HEK293 (cell line): ENCODE data around the gene SAT1.

ENCODE experiments used
- ZNF175 ChIP-seq: fragments of 450-650 bp; formaldehyde crosslinking; IDR thresholded peaks from 2 replicates; pipeline ENCODE4 v1.5.1; 2016; ENCODE audit warnings: missing biosample characterization, missing genetic modification characterization
- ZNF48 ChIP-seq: fragments of 450-650 bp; formaldehyde crosslinking; IDR thresholded peaks from 2 replicates; pipeline ENCODE4 v1.5.1; 2016; ENCODE audit warnings: missing biosample characterization, missing genetic modification characterization
- ZNF555 ChIP-seq: fragments of 450-650 bp; formaldehyde crosslinking; conservative IDR thresholded peaks from 2 replicates; pipeline ENCODE4 v1.5.1; 2017; ENCODE audit warnings: missing biosample characterization, mild to moderate bottlenecking, missing genetic modification characterization, inconsistent platforms
- TF ChIP-seq, protein P1 (sequence below): fragments of 450-650 bp; formaldehyde crosslinking; IDR thresholded peaks from 2 replicates; pipeline ENCODE4 v1.5.1; 2016; ENCODE audit warnings: missing biosample characterization, missing genetic modification characterization
- TF ChIP-seq, protein P2 (sequence below): fragments of 450-650 bp; formaldehyde crosslinking; IDR thresholded peaks from 2 replicates; pipeline ENCODE4 v1.5.1; 2016; ENCODE audit warnings: missing biosample characterization, missing genetic modification characterization

DNA sequence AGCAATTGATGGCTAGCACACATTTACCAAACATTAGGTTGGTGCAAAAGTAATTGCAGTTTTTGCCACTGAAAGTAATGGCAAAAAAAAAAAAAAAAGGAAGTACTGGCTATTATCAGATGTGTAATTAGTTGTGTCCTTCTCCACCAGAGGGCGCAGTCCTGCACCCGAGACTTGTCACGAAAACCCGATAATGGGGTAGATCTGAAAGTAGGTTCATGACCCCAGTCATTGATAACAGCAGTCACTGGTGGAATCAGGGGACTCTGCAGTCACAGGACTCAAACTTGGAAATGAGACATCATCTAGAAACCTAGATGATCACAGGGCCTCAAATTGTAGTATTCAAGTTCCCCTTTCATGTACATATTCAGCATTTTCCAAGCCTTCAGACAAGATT is 26.8 kb upstream of the SAT1 start:
- TF ChIP-seq ZNF175 (tag by site-specific recombination) = no peak
- no peak for TF ChIP-seq ZNF48 (tag by site-specific recombination)
- TF ChIP-seq ZNF555 (tag by site-specific recombination) = no peak
- TF ChIP-seq, protein P1, sequence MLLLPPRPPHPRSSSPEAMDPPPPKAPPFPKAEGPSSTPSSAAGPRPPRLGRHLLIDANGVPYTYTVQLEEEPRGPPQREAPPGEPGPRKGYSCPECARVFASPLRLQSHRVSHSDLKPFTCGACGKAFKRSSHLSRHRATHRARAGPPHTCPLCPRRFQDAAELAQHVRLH = no peak
- TF ChIP-seq, protein P2, sequence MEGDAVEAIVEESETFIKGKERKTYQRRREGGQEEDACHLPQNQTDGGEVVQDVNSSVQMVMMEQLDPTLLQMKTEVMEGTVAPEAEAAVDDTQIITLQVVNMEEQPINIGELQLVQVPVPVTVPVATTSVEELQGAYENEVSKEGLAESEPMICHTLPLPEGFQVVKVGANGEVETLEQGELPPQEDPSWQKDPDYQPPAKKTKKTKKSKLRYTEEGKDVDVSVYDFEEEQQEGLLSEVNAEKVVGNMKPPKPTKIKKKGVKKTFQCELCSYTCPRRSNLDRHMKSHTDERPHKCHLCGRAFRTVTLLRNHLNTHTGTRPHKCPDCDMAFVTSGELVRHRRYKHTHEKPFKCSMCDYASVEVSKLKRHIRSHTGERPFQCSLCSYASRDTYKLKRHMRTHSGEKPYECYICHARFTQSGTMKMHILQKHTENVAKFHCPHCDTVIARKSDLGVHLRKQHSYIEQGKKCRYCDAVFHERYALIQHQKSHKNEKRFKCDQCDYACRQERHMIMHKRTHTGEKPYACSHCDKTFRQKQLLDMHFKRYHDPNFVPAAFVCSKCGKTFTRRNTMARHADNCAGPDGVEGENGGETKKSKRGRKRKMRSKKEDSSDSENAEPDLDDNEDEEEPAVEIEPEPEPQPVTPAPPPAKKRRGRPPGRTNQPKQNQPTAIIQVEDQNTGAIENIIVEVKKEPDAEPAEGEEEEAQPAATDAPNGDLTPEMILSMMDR (tag by site-specific recombination) = peak; percentile 33; the same call in 1 of the 2 replicates
